Immature natural killer cell (primary cell): ENCODE data around the gene SEMA5A. TPM values are rescaled to one million over a fixed set of nuclear protein-coding genes. Genes with fewer than 3 reads are reported as not detected.

Source experiments
- DNase-seq, 3 donors: peaks; one replicate each; pipeline ENCODE4 v3.0.0; 2022; ENCODE audit warnings: mixed read lengths in 1 of 3
- H3K27ac Mint-ChIP-seq, 6 donors: one replicate each; pipeline ENCODE4 v1.8.0; 2020; ENCODE audit warnings: mixed read lengths in 6 of 6, mild to moderate bottlenecking in 5 of 6, inconsistent platforms in 4 of 6, moderate library complexity in 3 of 6
- H3K27me3 Mint-ChIP-seq, 3 donors: one replicate each; pipeline ENCODE4 v1.8.0; 2020 to 2021; ENCODE audit warnings: low read depth in 3 of 3, mild to moderate bottlenecking in 3 of 3, mixed read lengths in 3 of 3, moderate library complexity in 3 of 3, inconsistent platforms in 1 of 3
- H3K36me3 Mint-ChIP-seq, 3 donors: one replicate each; pipeline ENCODE4 v1.8.0; 2020; ENCODE audit warnings: mixed read lengths in 3 of 3, inconsistent platforms in 2 of 3, mild to moderate bottlenecking in 2 of 3
- H3K4me1 Mint-ChIP-seq, 2 donors: one replicate each; pipeline ENCODE4 v1.8.0; 2020; ENCODE audit warnings: inconsistent platforms in 2 of 2, mild to moderate bottlenecking in 2 of 2, mixed read lengths in 2 of 2, moderate library complexity in 1 of 2
- H3K4me3 Mint-ChIP-seq, 5 donors: one replicate each; pipeline ENCODE4 v1.8.0; 2020; ENCODE audit warnings: mild to moderate bottlenecking in 5 of 5, mixed read lengths in 5 of 5, inconsistent platforms in 3 of 5, moderate library complexity in 3 of 5
- H3K9me3 Mint-ChIP-seq, 6 donors: one replicate each; pipeline ENCODE4 v1.8.0; 2020; ENCODE audit warnings: mild to moderate bottlenecking in 6 of 6, mixed read lengths in 6 of 6, inconsistent platforms in 4 of 6, moderate library complexity in 3 of 6
- polyA plus RNA-seq, 3 donors: library from polyadenylated mRNA; unstranded; fragments of 300-500 nt; fragmentation: Illumina TruSeq; gene quantifications; one replicate each; pipeline ENCODE4 v1.2.3, GENCODE V29; 2021

Gene SEMA5A
- polyA plus RNA-seq, 3 donors from 2014 or later: 0.02 TPM; not detected in 2

DNA sequence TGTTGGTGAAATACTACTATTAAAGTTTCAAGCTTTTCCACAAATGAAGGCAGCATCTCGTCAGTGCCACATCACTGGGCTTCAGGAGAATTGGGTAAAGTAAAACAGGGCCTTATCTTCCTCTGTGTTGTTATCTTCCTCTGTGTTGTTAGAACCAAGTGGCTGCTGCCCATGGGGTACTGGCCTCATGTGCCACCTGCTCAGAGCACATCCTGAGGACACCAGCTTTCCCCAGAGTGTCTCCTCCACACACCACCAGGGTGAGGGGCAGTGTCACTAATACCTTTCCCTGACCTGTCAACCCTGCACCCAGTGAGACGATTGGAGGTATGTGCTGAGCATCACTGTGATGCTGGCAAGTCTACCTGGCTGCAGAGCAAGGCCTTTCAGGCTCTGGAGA lies 499.9 kb downstream of the SEMA5A start:
- Mint-ChIP-seq H3K36me3 (no peaks in the 10 kb centered on the region), H3K4me1 (no peaks in the 10 kb centered on the region), H3K27me3 (peaks cover 0 to 3% (median 0%) of the 10 kb centered on the region in 3 donors), H3K4me3 (no peak overlapping the region), H3K27ac (no peak overlapping the region), H3K9me3 (peaks cover 7 to 33% (median 13%) of the 10 kb centered on the region in 6 donors)
- DNase-seq: no peak

DNA sequence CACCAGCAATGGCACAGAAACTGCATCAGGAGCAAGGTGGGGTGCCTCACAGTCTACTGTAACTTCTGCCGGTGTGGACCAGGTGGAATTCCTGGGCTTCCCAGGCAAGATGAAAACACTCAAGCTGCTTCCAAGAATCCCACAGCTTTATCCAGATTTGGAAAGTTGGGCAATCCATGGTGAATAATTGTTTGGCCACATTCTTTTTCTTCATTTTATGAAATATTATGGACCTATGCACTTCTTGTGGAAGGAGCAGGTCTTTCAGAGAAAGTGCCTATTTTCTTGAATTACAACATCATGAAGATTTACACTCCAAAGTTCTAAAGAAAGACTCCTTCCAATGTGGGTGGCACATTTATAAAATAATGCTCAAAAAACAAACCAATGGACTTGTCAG lies 503.6 kb downstream of the SEMA5A start:
- H3K27me3 Mint-ChIP-seq: no peaks in the 10 kb centered on the region
- no peaks in the 10 kb centered on the region for H3K4me1 Mint-ChIP-seq
- H3K4me3 Mint-ChIP-seq: no peak overlapping the region
- no peaks in the 10 kb centered on the region for H3K36me3 Mint-ChIP-seq
- no peak overlapping the region for H3K27ac Mint-ChIP-seq
- DNase-seq: no peak
- peaks cover 3 to 40% (median 12%) of the 10 kb centered on the region in 6 donors for H3K9me3 Mint-ChIP-seq

DNA sequence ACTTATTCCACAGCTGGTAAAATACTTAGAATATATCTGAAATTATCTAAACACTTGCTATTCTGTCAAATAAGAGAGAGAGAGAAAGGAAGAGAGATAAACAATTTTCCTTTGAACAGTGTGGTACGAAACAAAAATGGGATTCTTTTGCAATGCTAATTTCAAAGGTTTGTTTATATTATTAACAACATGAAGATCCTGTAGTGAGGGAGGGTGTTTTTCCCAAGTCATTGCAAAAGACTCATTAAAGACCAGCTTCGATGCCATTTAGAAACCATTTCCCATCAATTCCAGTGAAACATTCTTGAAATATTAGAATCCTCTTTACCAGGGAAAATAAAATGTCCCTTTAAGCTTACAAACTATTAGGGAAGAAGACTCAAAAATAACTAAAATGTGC lies 505.4 kb downstream of the SEMA5A start:
- Mint-ChIP-seq H3K36me3 (no peaks in the 10 kb centered on the region), H3K27me3 (no peaks in the 10 kb centered on the region), H3K4me1 (no peaks in the 10 kb centered on the region), H3K9me3 (peaks cover 3 to 43% (median 10%) of the 10 kb centered on the region in 6 donors), H3K27ac (no peak overlapping the region), H3K4me3 (no peak overlapping the region)
- DNase-seq: no peak

DNA sequence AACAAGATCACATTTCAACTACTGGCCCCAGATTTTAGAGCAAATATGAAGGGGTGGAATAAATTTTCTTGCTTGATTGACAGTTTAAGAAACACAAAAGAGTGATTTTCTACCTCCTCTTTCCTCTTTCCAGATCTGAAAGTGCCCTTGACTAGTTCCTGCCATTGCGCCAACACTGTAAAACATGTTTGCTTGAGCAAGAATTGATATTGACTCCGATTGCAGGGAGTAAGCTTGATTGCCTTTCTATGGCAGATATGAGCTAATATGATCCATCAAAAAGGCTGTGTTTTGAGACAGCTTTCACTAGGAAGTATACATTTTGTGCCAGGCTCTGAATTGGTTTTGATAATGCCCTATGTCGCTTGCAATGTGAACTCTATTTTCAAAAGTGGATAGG lies 508.8 kb downstream of the SEMA5A start:
- H3K27ac Mint-ChIP-seq: no peak overlapping the region
- no peaks in the 10 kb centered on the region for H3K36me3 Mint-ChIP-seq
- H3K9me3 Mint-ChIP-seq: peaks cover 0 to 43% (median 7%) of the 10 kb centered on the region in 6 donors
- H3K27me3 Mint-ChIP-seq: no peaks in the 10 kb centered on the region
- H3K4me3 Mint-ChIP-seq: no peak overlapping the region
- DNase-seq: no peak
- H3K4me1 Mint-ChIP-seq: no peaks in the 10 kb centered on the region

DNA sequence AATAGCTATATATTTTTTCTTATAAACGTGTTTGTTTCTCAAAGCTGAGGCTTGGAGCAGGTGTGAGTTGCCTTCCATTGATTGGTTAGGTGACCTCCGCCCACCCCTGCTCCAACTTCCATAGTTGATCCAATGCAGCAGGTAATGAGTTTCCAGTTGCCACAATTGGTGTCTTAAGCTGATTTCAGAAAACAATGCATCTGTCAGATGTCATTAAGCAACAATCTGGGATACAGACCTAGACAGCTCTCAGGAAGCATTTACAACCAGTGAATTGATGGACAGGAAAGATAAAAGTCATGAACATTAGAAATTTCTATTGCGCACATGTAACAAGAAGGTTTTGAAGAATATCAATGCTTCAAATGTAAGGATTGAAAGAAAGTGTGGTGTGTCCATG lies 510.5 kb downstream of the SEMA5A start:
- H3K27me3 Mint-ChIP-seq: no peaks in the 10 kb centered on the region
- H3K4me1 Mint-ChIP-seq: no peaks in the 10 kb centered on the region
- no peak overlapping the region for H3K4me3 Mint-ChIP-seq
- DNase-seq: no peak
- no peak overlapping the region for H3K27ac Mint-ChIP-seq
- no peaks in the 10 kb centered on the region for H3K36me3 Mint-ChIP-seq
- peaks cover 0 to 47% (median 11%) of the 10 kb centered on the region in 6 donors for H3K9me3 Mint-ChIP-seq

DNA sequence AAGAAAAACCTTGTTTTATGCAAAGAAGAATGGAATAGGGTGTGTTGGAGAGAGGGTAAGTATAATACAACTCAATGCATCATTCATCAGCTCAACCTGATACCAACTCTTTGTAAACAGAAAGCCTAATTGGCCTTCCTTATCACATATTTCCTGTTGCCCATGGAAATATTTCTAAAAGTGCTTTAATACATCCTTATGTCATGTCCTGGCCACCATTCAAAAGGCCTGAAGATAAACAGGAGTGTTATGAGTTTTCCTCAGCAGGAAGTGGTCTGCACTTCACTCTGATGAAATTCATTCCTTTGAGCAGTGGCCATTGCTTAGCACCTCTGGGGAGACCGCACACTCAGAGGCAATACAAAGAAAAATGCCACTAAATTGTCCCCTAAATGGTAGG lies 511.2 kb downstream of the SEMA5A start:
- Mint-ChIP-seq H3K4me1 (no peaks in the 10 kb centered on the region), H3K9me3 (peaks cover 0 to 42% (median 10%) of the 10 kb centered on the region in 6 donors), H3K27ac (no peak overlapping the region), H3K4me3 (no peak overlapping the region), H3K27me3 (no peaks in the 10 kb centered on the region), H3K36me3 (no peaks in the 10 kb centered on the region)
- DNase-seq: no peak

DNA sequence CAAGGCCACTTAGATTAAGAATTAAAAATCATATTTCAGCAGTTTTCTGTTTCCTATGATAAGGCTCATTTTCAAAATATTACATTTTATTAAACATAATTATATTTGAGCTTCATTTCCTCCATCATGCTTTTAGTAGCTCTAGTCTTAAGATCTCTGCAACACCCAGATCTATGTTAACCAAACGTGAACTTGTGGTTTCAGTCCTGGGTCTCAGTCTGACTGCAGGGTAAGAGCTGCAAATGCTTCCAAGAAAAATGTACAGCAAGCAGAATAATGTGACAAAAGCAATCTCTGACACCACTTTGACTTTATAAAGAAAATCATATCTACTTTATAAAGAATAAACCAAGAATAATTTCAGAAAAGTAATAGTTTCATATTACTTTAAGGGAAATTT lies 512.4 kb downstream of the SEMA5A start:
- Mint-ChIP-seq H3K27me3 (no peaks in the 10 kb centered on the region), H3K4me3 (no peak overlapping the region), H3K27ac (no peak overlapping the region), H3K9me3 (peaks cover 0 to 37% (median 9%) of the 10 kb centered on the region in 6 donors), H3K36me3 (no peaks in the 10 kb centered on the region), H3K4me1 (no peaks in the 10 kb centered on the region)
- DNase-seq: no peak

DNA sequence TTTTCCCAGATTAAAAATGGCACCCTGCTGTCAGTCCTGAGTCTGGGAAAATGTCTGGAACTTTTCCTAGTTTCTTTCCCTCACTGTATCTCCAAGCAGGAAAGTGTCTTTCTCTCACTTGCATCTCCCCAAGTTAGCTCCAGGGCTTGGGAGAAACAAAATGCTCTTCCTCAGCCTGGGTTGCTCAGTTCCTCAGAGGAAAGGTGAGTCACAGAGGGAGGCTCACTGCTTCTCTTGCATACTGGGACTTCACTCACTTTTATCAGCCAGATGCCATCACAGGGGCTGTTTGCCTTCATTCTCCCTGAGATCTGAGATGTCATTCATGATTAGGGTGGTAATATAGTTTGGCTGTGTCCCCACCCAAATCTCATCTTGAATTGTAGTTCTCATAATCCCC lies 519.9 kb downstream of the SEMA5A start:
- Mint-ChIP-seq H3K9me3 (peaks cover 26 to 70% (median 30%) of the 10 kb centered on the region in 6 donors), H3K4me1 (no peaks in the 10 kb centered on the region), H3K4me3 (no peak overlapping the region), H3K36me3 (peaks cover 0 to 3% (median 0%) of the 10 kb centered on the region in 3 donors), H3K27ac (no peak overlapping the region), H3K27me3 (peaks cover 0 to 1% (median 0%) of the 10 kb centered on the region in 3 donors)
- DNase-seq: no peak

DNA sequence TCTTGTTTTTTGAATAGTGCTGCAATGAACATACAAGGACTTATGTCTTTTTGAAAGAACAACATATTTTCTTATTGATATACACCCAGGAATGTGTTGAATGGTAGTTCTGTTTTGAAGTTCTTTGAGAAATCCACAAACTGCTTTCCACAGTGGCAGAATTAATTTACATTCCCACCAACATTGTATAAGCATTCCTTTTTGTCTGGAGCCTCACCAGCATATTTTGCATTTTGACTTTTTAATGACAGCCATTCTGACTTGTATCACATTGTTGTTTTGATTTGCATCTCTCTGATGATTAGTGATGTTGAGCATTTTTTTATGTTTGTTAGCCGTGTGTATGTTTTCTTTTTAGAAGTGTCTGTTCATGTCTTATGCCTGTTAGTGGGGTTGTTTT lies 524.9 kb downstream of the SEMA5A start:
- Mint-ChIP-seq H3K4me1 (no peaks in the 10 kb centered on the region), H3K27me3 (peaks cover 0 to 1% (median 0%) of the 10 kb centered on the region in 3 donors), H3K4me3 (no peak overlapping the region), H3K9me3 (peaks cover 19 to 55% (median 23%) of the 10 kb centered on the region in 6 donors), H3K27ac (no peak overlapping the region), H3K36me3 (no peaks in the 10 kb centered on the region)
- no peak for DNase-seq

DNA sequence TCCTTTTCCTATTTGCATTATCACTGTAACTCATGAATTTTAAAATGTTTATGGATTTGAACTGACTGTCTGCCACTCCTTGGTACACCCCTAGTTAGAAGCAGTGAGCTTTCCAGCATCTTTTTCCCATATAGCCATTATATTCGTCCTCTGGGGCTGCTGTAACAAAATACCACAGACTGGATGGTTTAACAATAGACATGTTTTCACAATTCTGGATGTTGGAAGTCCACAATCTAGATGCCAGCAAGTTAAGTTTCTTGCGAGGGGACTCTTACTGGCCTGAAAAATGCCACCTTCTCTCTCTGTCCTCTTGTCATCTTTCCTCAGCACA lies 530.0 kb downstream of the SEMA5A start:
- H3K4me1 Mint-ChIP-seq: no peaks in the 10 kb centered on the region
- H3K27me3 Mint-ChIP-seq: peaks cover 0 to 3% (median 0%) of the 10 kb centered on the region in 3 donors
- H3K9me3 Mint-ChIP-seq: peaks cover 7 to 24% (median 9%) of the 10 kb centered on the region in 6 donors
- H3K27ac Mint-ChIP-seq: no peak overlapping the region
- H3K36me3 Mint-ChIP-seq: peaks cover 0 to 5% (median 0%) of the 10 kb centered on the region in 3 donors
- no peak overlapping the region for H3K4me3 Mint-ChIP-seq
- DNase-seq: no peak

DNA sequence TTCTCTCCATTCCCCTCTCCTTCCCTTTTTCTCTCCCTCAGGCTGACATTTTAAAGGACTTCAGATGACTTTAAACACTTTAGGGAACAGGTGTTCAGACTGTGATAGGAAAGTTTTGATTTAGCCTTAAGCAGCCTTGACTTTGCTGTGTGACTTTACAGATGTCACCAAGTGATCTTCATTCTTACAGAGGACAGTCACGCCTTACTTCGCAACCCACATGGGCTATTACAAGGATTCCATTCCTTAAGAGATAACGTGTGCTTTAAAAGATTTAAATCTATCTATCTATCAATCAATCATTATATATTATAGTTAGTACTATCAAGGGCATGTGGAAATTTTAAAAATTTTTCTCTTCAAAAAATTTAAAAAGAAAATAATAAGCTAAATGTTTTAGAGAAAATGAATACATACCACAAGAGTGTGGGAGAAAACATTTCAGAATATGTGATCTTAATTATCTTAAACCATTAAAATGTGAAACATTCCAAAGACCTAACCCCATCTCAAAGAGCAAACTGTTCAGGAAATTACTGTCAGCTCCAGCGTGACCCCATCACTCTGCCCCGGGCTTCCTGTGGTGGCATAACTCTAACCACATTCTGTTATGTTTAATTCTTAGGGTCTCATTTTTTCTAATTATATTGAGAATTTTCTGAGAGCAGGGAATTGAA lies 530.5 kb downstream of the SEMA5A start:
- Mint-ChIP-seq H3K9me3 (peaks cover 4 to 26% (median 6%) of the 10 kb centered on the region in 6 donors), H3K4me1 (no peaks in the 10 kb centered on the region), H3K36me3 (peaks cover 0 to 5% (median 0%) of the 10 kb centered on the region in 3 donors), H3K4me3 (no peak overlapping the region), H3K27me3 (peaks cover 0 to 3% (median 0%) of the 10 kb centered on the region in 3 donors), H3K27ac (no peak overlapping the region)
- no peak for DNase-seq

DNA sequence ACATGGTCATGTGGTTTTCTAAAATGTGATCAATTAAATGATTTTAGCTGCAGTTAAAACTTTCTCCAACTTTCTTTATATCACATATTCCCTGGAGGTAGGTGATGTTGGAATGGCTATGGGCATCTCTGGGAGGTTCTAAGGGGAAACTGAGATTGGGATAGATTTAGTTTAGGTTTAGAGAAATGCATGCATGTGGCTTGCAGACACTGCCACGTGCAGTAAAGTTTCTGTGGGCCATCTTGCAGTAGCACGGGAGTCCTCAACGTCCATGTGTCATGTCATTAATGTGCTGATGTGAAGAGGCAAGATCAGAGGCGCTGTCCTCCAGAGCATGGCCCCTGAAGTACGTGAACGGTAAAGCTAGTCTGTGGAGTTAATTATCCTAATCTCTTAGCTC lies 532.7 kb downstream of the SEMA5A start:
- no peak overlapping the region for H3K4me3 Mint-ChIP-seq
- DNase-seq: no peak
- H3K27ac Mint-ChIP-seq: no peak overlapping the region
- H3K36me3 Mint-ChIP-seq: peaks cover 0 to 5% (median 0%) of the 10 kb centered on the region in 3 donors
- H3K27me3 Mint-ChIP-seq: peaks cover 0 to 3% (median 0%) of the 10 kb centered on the region in 3 donors
- H3K4me1 Mint-ChIP-seq: no peaks in the 10 kb centered on the region
- peaks cover 4 to 44% (median 21%) of the 10 kb centered on the region in 6 donors for H3K9me3 Mint-ChIP-seq

DNA sequence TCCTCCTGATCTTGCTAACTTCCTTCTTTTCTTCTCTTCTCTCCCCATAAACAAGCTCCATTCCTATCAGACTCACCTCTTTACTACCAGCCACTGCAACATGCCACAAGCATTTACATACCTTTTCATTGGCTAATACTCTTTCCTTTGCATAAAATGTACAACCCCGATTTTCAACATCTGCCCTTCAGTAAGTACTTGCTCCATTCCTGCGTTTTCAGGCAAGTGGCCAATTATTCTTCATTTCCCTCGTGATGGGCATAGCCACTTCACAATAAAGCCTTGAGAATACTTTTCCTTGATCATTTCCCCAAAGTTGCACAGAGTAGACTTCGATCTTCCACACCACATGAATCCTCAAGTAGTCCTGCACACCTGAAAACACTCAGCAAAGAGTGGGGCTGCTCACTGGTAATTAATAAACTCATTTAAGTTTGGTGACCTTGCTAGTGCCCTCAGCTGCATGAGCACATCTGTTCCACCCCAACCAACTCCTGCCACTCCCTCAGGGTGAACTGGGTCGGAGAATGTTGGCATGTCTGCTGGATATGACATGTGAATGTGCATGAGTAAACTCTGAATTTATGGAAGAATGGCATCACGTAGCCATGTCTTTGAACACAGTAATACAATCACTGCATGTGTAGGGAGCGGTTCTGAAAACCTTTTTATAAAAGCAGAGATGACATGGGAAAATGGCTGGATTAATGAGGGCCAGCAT lies 535.8 kb downstream of the SEMA5A start:
- peaks cover 0 to 5% (median 0%) of the 10 kb centered on the region in 3 donors for H3K36me3 Mint-ChIP-seq
- no peak overlapping the region for H3K27ac Mint-ChIP-seq
- no peaks in the 10 kb centered on the region for H3K4me1 Mint-ChIP-seq
- DNase-seq: no peak
- H3K4me3 Mint-ChIP-seq: no peak overlapping the region
- H3K27me3 Mint-ChIP-seq: peaks cover 0 to 3% (median 2%) of the 10 kb centered on the region in 3 donors
- peaks cover 13 to 51% (median 28%) of the 10 kb centered on the region in 6 donors for H3K9me3 Mint-ChIP-seq

DNA sequence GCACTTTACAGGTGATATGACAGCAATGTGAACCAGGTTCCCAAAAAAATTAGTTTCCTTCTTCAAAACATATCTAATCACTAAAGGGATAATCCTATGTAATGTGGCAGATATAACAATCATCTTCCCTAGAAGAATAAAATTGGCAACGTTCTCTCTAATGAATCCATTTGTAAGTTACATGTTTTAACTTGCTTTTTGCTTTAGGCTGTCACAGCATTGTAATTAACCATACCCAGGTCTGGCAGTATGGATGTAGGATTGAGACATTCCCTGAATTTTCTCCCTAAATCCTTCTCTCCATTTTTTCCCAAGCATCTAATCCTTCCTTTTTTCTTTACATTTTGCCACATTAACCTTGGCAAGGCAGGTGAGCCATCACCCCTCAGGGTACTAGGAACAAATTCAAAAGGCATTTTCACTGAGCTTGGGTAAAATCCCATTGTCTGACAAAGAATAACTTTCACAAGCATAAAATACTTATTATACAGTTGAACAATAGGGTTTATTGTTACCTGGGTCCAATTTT lies 548.3 kb downstream of the SEMA5A start:
- Mint-ChIP-seq H3K27me3 (peaks cover 0 to 2% (median 0%) of the 10 kb centered on the region in 3 donors), H3K27ac (no peak overlapping the region), H3K9me3 (peaks cover 0 to 22% (median 12%) of the 10 kb centered on the region in 6 donors)

More for the DNA sequence above, 548.3 kb downstream of the SEMA5A start:
- DNase-seq: no peak
- no peaks in the 10 kb centered on the region for H3K4me1 Mint-ChIP-seq
- H3K4me3 Mint-ChIP-seq: no peak overlapping the region
- H3K36me3 Mint-ChIP-seq: no peaks in the 10 kb centered on the region
